ENCODE measurements around the gene ARHGEF2. TPM values are rescaled to one million over a fixed set of nuclear protein-coding genes. Genes with fewer than 3 reads are reported as not detected.
"Not testable (repeated sequence)": the region's sequence is repeated elsewhere in the genome, so short reads cannot be mapped to it uniquely, and the experiment has no call there.

Gene ARHGEF2
- polyA plus RNA-seq, 2 donors = 15.9 to 26.6 TPM

DNA sequence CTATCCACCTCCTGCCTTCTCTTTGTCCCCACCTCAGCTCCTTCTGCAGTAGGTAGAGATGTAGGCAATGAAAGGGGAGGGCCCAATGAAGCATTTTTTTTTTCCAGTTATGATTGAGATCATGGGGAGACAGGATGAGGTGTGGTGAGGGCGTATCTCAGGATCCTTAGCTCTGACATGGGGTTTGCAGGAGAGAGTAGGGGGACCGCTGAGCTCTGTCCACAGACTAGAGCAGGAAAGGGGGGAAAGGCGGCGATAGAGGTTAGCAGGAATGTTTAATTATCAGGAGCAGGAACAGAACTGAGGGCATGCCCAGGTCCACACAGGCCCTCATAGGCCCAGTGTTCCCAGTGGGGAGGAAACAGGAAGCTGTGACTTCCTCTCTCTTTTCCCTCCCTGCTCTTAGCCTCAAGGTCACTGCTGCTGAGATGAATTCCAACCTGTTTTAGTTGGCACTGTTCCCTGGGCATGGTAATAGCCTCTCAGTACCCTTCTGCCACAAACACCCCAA is 37.8 kb downstream of the ARHGEF2 start:
- H3K4me1 ChIP-seq (ENCODE audit: control insufficient read depth in 2 of 2, insufficient read depth in 2 of 2, low read length in 1 of 2) = peaks cover 10 to 20% of the 10 kb centered on the region in 2 donors
- peak overlapping the region; percentile 73 to 78 for H3K27ac ChIP-seq (ENCODE audit: low read depth in 2 of 2, low read length in 1 of 2)
- WGBS, 2 donors = 65 to 83% methylated on average over 4 of the region's 4 CpGs

DNA sequence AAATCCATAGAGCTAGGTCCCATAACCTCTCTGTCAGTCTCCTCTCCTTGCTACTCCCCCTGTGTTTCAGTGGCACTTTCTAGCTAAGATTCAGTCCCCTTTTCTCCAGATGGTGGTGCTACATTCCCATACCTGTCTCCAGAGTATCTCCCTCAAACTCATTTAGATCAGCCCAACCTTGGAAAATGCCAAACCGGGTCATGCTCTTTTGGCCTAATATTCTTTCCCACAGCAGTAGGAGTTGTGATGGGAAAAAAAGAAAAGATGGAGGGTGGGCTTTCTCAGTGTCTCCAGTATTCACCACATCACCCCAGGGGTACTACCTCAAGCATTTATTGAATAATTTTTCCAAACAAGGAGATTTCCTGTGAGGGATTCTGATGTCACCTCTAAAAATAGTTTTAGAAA is 40.1 kb downstream of the ARHGEF2 start:
- Histone ChIP-seq H3K27ac (ENCODE audit: low read depth in 2 of 2, low read length in 1 of 2) (peak overlapping the region in 1 of 2 donors; percentile 44), H3K4me1 (ENCODE audit: control insufficient read depth in 2 of 2, insufficient read depth in 2 of 2, low read length in 1 of 2) (peaks cover 10 to 20% of the 10 kb centered on the region in 2 donors)
- WGBS, 2 donors = 0% methylated on average over 1 of the region's 1 CpG

More for the DNA sequence above, 37.8 kb downstream of the ARHGEF2 start:
- H3K4me3 ChIP-seq (ENCODE audit: low read depth in 1 of 2, low read length in 2 of 2) = no peak overlapping the region
- H3K9me3 ChIP-seq (ENCODE audit: control insufficient read depth in 2 of 2, insufficient read depth in 1 of 2, low read depth in 1 of 2, low read length in 1 of 2) = no peaks in the 10 kb centered on the region
- no peaks in the 10 kb centered on the region for H3K27me3 ChIP-seq (ENCODE audit: control insufficient read depth in 1 of 2, insufficient read depth in 2 of 2, low read length in 2 of 2)
- H3K36me3 ChIP-seq (ENCODE audit: control insufficient read depth in 2 of 2, insufficient read depth in 2 of 2, low read length in 1 of 2) = no peaks in the 10 kb centered on the region

DNA sequence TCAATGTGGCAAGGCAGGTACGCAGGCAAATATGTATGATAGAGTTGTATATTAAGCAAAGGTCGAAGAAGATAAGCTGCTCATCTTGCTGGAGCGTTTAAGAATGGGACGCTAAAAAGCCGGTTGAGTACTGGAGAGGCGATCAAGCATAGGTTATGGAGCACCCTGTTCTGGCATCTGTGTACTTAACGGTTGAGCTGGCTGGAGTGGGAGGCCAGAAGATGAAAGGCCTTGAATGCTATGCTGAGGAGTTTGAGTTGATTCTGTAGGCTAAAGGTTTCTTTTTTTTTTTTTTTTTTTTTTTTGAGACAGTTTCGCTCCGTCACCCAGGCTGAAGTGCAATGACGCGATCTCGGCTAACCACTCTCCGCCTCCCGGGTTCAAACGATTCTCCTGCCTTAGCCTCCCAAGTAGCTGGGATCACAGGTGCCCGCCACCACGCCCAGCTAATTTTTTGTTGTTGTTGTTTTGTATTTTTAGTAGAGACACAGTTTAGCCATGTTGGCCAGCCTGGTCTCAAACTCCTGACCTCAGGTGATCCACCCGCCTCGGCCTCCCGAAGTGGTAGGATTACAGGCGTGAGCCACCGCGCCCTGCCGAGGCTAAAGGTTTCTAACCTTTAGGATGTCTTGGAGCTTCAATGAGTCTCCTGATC is 43.3 kb downstream of the ARHGEF2 start:
- no peaks in the 10 kb centered on the region for H3K9me3 ChIP-seq (ENCODE audit: control insufficient read depth in 2 of 2, insufficient read depth in 1 of 2, low read depth in 1 of 2, low read length in 1 of 2)
- no peaks in the 10 kb centered on the region for H3K27me3 ChIP-seq (ENCODE audit: control insufficient read depth in 1 of 2, insufficient read depth in 2 of 2, low read length in 2 of 2)
- H3K27ac ChIP-seq (ENCODE audit: low read depth in 2 of 2, low read length in 1 of 2) = peak overlapping the region; percentile 89 to 90
- WGBS, 2 donors = 80 to 82% methylated on average over 24 of the region's 24 CpGs
- H3K4me3 ChIP-seq (ENCODE audit: low read depth in 1 of 2, low read length in 2 of 2) = peak overlapping the region; percentile 43 to 69
- H3K4me1 ChIP-seq (ENCODE audit: control insufficient read depth in 2 of 2, insufficient read depth in 2 of 2, low read length in 1 of 2) = peaks cover 0 to 4% of the 10 kb centered on the region in 2 donors
- H3K36me3 ChIP-seq (ENCODE audit: control insufficient read depth in 2 of 2, insufficient read depth in 2 of 2, low read length in 1 of 2) = peaks cover 0 to 2% of the 10 kb centered on the region in 2 donors

More for the DNA sequence above, 40.1 kb downstream of the ARHGEF2 start:
- H3K27me3 ChIP-seq (ENCODE audit: control insufficient read depth in 1 of 2, insufficient read depth in 2 of 2, low read length in 2 of 2) = no peaks in the 10 kb centered on the region
- no peaks in the 10 kb centered on the region for H3K36me3 ChIP-seq (ENCODE audit: control insufficient read depth in 2 of 2, insufficient read depth in 2 of 2, low read length in 1 of 2)
- H3K9me3 ChIP-seq (ENCODE audit: control insufficient read depth in 2 of 2, insufficient read depth in 1 of 2, low read depth in 1 of 2, low read length in 1 of 2) = no peaks in the 10 kb centered on the region
- H3K4me3 ChIP-seq (ENCODE audit: low read depth in 1 of 2, low read length in 2 of 2) = no peak overlapping the region

DNA sequence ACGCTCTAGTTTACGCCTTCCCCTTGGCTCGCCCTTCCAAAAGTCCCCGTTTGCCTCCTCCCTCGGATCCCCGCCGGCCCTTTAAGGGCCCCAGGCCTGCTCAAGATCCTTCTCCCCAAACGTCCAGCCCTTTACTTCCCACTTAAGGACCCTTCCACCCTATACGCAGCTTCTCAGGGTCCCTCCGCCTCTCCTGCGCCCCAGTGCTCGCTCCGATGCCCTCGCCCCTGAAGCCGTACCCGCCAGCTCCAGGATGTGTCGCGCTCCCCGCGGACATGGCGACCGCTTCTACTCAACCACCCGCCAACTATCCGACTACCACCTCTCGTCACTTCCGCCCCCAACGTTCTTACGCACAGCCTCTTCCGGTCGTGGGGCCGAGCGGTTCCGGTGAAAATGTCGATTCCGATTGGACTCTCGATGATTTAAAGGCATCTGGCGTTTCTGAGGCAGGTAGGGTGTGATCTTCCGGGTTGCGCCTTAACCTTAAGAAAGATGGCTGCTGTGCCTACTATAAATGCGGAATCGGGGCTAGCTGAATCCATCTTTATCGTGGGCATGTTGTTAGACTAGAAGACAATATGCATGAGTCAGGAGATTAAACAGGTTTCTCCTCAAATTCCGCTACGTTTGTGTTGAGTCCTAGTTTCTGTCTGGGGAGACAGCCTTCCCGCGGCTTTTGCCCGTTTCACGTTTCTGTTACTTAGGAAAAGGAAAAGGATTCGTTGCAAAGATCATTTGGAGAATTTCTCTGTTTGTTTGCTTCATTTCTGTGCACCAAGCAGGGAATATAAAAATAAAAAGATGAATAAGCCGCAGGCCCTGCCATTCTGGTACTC is 44.0 kb downstream of the ARHGEF2 start, which contains the start of gene KHDC4:
Gene KHDC4, minus strand, starts transcription at position 317 of the 839 bp plus-strand sequence. Its CDS starts 40 bp downstream, at position 277.
- 1% methylated on average over 50 of the region's 50 CpGs for WGBS, 2 donors

DNA sequence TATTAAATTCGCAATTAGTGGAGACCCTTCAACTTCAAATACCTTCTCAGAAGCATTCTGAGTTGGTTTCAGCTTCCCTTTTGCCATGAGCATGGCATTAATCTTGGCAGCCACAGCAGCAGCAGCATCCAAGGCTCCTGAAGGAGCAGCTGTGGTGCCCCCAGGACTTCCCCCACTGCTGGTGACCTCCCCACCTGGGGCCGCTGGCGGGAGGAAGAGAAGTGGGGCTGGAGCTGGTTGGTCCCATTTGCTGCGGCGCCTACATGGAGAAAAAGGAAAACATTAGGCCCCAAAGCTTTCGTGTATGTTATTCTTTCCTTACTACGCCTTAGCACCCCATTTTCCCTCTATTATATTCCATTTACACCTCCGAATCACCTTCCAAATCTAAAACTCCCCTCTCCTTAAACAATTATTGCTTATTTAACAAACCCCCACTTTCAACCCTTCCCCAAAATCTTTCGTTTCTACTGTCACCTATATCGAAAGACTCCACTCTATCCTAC is 44.7 kb downstream of the ARHGEF2 start:
- WGBS, 2 donors = 2 to 3% methylated on average over 10 of the region's 10 CpGs
- Histone ChIP-seq H3K36me3 (ENCODE audit: control insufficient read depth in 2 of 2, insufficient read depth in 2 of 2, low read length in 1 of 2) (peaks cover 0 to 4% of the 10 kb centered on the region in 2 donors), H3K4me1 (ENCODE audit: control insufficient read depth in 2 of 2, insufficient read depth in 2 of 2, low read length in 1 of 2) (peaks cover 0 to 4% of the 10 kb centered on the region in 2 donors), H3K27ac (ENCODE audit: low read depth in 2 of 2, low read length in 1 of 2) (peak overlapping the region; percentile 92 to 97), H3K4me3 (ENCODE audit: low read depth in 1 of 2, low read length in 2 of 2) (peak overlapping the region; percentile 69 to 87), H3K9me3 (ENCODE audit: control insufficient read depth in 2 of 2, insufficient read depth in 1 of 2, low read depth in 1 of 2, low read length in 1 of 2) (no peaks in the 10 kb centered on the region), H3K27me3 (ENCODE audit: control insufficient read depth in 1 of 2, insufficient read depth in 2 of 2, low read length in 2 of 2) (no peaks in the 10 kb centered on the region)

More for the DNA sequence above, 44.0 kb downstream of the ARHGEF2 start, which contains the start of gene KHDC4:
- Histone ChIP-seq H3K27ac (ENCODE audit: low read depth in 2 of 2, low read length in 1 of 2) (peak within 1 kb of the TSS; percentile 92 to 97), H3K36me3 (ENCODE audit: control insufficient read depth in 2 of 2, insufficient read depth in 2 of 2, low read length in 1 of 2) (peaks cover 0 to 2% of the 10 kb centered on the region in 2 donors), H3K4me3 (ENCODE audit: low read depth in 1 of 2, low read length in 2 of 2) (peak within 1 kb of the TSS; percentile 69 to 87), H3K4me1 (ENCODE audit: control insufficient read depth in 2 of 2, insufficient read depth in 2 of 2, low read length in 1 of 2) (peaks cover 0 to 4% of the 10 kb centered on the region in 2 donors), H3K9me3 (ENCODE audit: control insufficient read depth in 2 of 2, insufficient read depth in 1 of 2, low read depth in 1 of 2, low read length in 1 of 2) (no peaks in the 10 kb centered on the region), H3K27me3 (ENCODE audit: control insufficient read depth in 1 of 2, insufficient read depth in 2 of 2, low read length in 2 of 2) (no peaks in the 10 kb centered on the region)

DNA sequence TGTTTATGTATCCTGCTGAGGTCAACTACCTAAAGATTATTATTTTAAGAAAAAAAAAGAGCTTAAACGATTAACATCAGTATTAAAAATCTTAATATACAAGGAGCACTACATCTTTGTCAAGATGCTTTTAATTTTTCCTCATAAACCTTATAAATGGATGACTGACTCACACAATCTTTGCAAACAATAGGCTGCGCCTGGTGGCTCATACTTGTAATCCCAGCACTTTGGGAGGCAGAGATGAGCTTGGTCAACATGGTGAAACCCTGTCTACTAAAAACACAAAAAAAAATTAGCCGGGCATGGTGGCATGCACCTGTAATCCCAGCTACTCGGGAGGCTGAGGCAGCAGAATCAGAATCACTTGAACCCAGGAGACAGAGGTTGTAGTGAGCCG is 45.9 kb downstream of the ARHGEF2 start:
- peaks cover 0 to 4% of the 10 kb centered on the region in 2 donors for H3K4me1 ChIP-seq (ENCODE audit: control insufficient read depth in 2 of 2, insufficient read depth in 2 of 2, low read length in 1 of 2)
- no peak overlapping the region for H3K4me3 ChIP-seq (ENCODE audit: low read depth in 1 of 2, low read length in 2 of 2)
- WGBS, 2 donors = 62 to 64% methylated on average over 5 of the region's 5 CpGs
- H3K9me3 ChIP-seq (ENCODE audit: control insufficient read depth in 2 of 2, insufficient read depth in 1 of 2, low read depth in 1 of 2, low read length in 1 of 2) = no peaks in the 10 kb centered on the region
- H3K27ac ChIP-seq (ENCODE audit: low read depth in 2 of 2, low read length in 1 of 2) = peak overlapping the region in 1 of 2 donors; percentile 69
- peaks cover 0 to 5% of the 10 kb centered on the region in 2 donors for H3K36me3 ChIP-seq (ENCODE audit: control insufficient read depth in 2 of 2, insufficient read depth in 2 of 2, low read length in 1 of 2)
- H3K27me3 ChIP-seq (ENCODE audit: control insufficient read depth in 1 of 2, insufficient read depth in 2 of 2, low read length in 2 of 2) = no peaks in the 10 kb centered on the region

DNA sequence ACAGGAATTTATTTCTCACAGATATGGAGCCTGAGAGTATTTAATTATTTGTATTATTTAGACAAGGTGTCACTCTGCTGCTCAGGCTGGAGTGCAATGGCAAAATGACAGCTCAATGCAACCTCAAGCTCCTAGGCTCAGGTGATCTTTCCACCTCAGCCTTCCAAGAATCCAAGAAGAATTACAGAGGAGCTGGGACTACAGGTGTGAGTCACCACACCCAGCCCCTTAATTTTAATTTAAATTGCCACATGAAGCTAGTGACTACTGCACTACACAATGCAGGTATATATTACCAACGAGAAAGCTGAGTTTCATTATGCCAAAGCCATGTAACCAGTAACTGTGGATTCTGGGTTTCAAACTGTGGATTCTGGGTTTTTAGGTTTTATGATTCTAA is 46.3 kb downstream of the ARHGEF2 start:
- Histone ChIP-seq H3K9me3 (ENCODE audit: control insufficient read depth in 2 of 2, insufficient read depth in 1 of 2, low read depth in 1 of 2, low read length in 1 of 2) (no peaks in the 10 kb centered on the region), H3K4me3 (ENCODE audit: low read depth in 1 of 2, low read length in 2 of 2) (peak overlapping the region in 1 of 2 donors; percentile 3), H3K36me3 (ENCODE audit: control insufficient read depth in 2 of 2, insufficient read depth in 2 of 2, low read length in 1 of 2) (peaks cover 0 to 7% of the 10 kb centered on the region in 2 donors), H3K27me3 (ENCODE audit: control insufficient read depth in 1 of 2, insufficient read depth in 2 of 2, low read length in 2 of 2) (no peaks in the 10 kb centered on the region), H3K4me1 (ENCODE audit: control insufficient read depth in 2 of 2, insufficient read depth in 2 of 2, low read length in 1 of 2) (peaks cover 0 to 4% of the 10 kb centered on the region in 2 donors), H3K27ac (ENCODE audit: low read depth in 2 of 2, low read length in 1 of 2) (peak overlapping the region; percentile 10 to 27)
- WGBS, 2 donors = 31 to 34% methylated on average over 1 of the region's 1 CpG

DNA sequence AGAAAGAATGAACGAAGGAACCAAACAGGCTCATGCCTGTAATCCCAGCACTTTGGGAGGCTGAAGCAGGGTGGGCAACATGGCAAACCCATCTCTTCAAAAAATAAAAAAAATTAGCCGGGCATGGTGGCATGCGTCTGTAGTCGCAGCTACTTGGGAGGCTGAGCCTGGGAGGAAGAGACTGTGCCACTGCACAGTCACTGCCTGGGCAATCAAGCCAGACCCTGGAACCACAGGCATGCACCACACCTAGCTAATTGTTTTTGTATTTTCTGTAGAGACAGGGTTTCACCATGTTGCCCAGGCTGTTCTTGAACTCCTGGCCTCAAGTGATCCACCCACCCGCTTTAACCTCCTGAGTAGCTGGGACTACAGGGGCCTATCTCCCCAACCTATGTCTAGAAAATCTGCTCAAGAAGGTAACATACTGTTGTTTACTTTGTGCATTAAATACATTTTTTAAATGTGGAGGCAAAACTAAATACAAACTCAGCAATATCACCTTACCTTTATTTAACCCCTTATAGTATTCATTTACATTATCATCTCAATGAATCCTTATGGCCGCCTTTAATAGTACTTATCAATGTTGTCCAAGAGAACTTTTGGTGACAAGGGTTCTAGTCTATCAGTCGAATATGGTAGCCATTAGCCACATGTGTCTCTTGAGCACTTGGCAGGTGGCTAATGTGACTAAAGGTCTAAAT is 46.9 kb downstream of the ARHGEF2 start:
- H3K4me1 ChIP-seq (ENCODE audit: control insufficient read depth in 2 of 2, insufficient read depth in 2 of 2, low read length in 1 of 2) = peaks cover 0 to 4% of the 10 kb centered on the region in 2 donors

DNA sequence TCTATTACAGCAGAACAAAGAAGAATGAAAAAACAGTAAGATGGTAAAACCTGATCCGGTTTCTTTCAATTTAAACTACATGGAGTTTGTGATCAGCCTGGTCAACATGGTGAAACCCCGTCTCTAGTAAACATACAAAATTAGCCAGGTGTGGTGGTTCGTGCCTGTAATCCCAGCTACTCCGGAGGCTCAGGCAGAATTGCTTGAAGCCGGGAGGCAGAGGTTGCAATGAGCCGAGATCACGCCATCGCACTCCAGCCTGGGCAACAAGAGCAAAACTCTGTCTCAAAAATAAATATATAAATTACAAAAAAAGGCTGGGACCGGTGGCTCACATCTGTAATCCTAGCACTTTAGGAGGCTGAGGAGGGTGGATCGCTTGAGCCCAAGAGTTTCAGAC is 47.6 kb downstream of the ARHGEF2 start:
- H3K27ac ChIP-seq (ENCODE audit: low read depth in 2 of 2, low read length in 1 of 2) = peak overlapping the region in 1 of 2 donors; percentile 42
- H3K9me3 ChIP-seq (ENCODE audit: control insufficient read depth in 2 of 2, insufficient read depth in 1 of 2, low read depth in 1 of 2, low read length in 1 of 2); H3K4me1 ChIP-seq (ENCODE audit: control insufficient read depth in 2 of 2, insufficient read depth in 2 of 2, low read length in 1 of 2); H3K27me3 ChIP-seq (ENCODE audit: control insufficient read depth in 1 of 2, insufficient read depth in 2 of 2, low read length in 2 of 2): not testable (repeated sequence)
- 62 to 70% methylated on average over 10 of the region's 10 CpGs for WGBS, 2 donors
- peak overlapping the region in 1 of 2 donors; percentile 26 for H3K4me3 ChIP-seq (ENCODE audit: low read depth in 1 of 2, low read length in 2 of 2)
- H3K36me3 ChIP-seq (ENCODE audit: control insufficient read depth in 2 of 2, insufficient read depth in 2 of 2, low read length in 1 of 2) = peaks cover 7 to 15% of the 10 kb centered on the region in 2 donors

More for the DNA sequence above, 46.9 kb downstream of the ARHGEF2 start:
- H3K9me3 ChIP-seq (ENCODE audit: control insufficient read depth in 2 of 2, insufficient read depth in 1 of 2, low read depth in 1 of 2, low read length in 1 of 2) = no peaks in the 10 kb centered on the region
- peak overlapping the region in 1 of 2 donors; percentile 42 for H3K27ac ChIP-seq (ENCODE audit: low read depth in 2 of 2, low read length in 1 of 2)
- WGBS, 2 donors = 64 to 65% methylated on average over 7 of the region's 7 CpGs
- H3K4me3 ChIP-seq (ENCODE audit: low read depth in 1 of 2, low read length in 2 of 2) = peak overlapping the region in 1 of 2 donors; percentile 26
- H3K27me3 ChIP-seq (ENCODE audit: control insufficient read depth in 1 of 2, insufficient read depth in 2 of 2, low read length in 2 of 2) = no peaks in the 10 kb centered on the region
- H3K36me3 ChIP-seq (ENCODE audit: control insufficient read depth in 2 of 2, insufficient read depth in 2 of 2, low read length in 1 of 2) = peaks cover 5 to 12% of the 10 kb centered on the region in 2 donors

Data from esophagus (tissue), 2 donors.